IMR-90 (cell line): Measurements from ENCODE around the gene PTCD1. TPM values are rescaled to one million over a fixed set of nuclear protein-coding genes. Genes with fewer than 3 reads are reported as not detected.

Experiments used
- ATAC-seq: fragments of 200-7000 bp; cut with Tn5 transposase; 2 replicates; pipeline ENCODE4 v1.9.1; 2020; ENCODE audit warnings: low read depth, mild to moderate bottlenecking, moderate library complexity
- BruUV-seq: library from RNA; stranded (reverse); fragments of 400-500 nt; replicated peaks from 2 replicates; lab custom pipeline; 2021; lab: Mats Ljungman, UMichigan
- CTCF ChIA-PET: fragments of 300-600 bp; formaldehyde crosslinking; extraction: SDS; loops from one replicate; lab custom pipeline; 2021; ENCODE audit warnings: antibody characterized with exemption; lab: Yijun Ruan, JAX
- POLR2A ChIA-PET: fragments of 300-600 bp; sonication (Branson Sonifier 250); formaldehyde crosslinking; loops from one replicate; lab custom pipeline; 2022; ENCODE audit warnings: antibody characterized with exemption; ENCODE audit not compliant: unreplicated experiment; lab: Charles Lee
- DNase-seq: peaks from one replicate; pipeline ENCODE4 v3.0.0; 2013
- H2AFZ ChIP-seq: replicated peaks from 2 replicates; pipeline ENCODE3; 2013; ENCODE audit warnings: low read length, mild to moderate bottlenecking; ENCODE audit not compliant: poor library complexity
- H2AK5ac ChIP-seq: 2 replicates; pipeline ENCODE4 v1.6.1; 2013; ENCODE audit warnings: low read depth, low read length, inconsistent platforms
- H2AK9ac ChIP-seq: replicated peaks from 2 replicates; pipeline ENCODE3; 2013; ENCODE audit warnings: mild to moderate bottlenecking, low read depth, low read length, moderate library complexity; ENCODE audit not compliant: poor library complexity
- H2BK120ac ChIP-seq: 2 replicates; pipeline ENCODE4 v1.6.1; 2013; ENCODE audit warnings: low read depth, low read length, inconsistent platforms
- H2BK15ac ChIP-seq: 3 replicates; pipeline ENCODE4 v1.6.1; 2013; ENCODE audit warnings: low read depth, low read length, inconsistent platforms
- H2BK20ac ChIP-seq: 2 replicates; pipeline ENCODE4 v1.6.1; 2013; ENCODE audit warnings: low read depth, mild to moderate bottlenecking, inconsistent platforms, low read length, moderate library complexity
- H2BK5ac ChIP-seq: 2 replicates; pipeline ENCODE4 v1.6.1; 2013; ENCODE audit warnings: mild to moderate bottlenecking, low read depth, low read length, inconsistent platforms; ENCODE audit not compliant: poor library complexity, severe bottlenecking
- H3K14ac ChIP-seq: replicated peaks from 2 replicates; pipeline ENCODE4 v1.6.1; 2013; ENCODE audit warnings: low read depth, low read length, inconsistent platforms
- H3K18ac ChIP-seq: 2 replicates; pipeline ENCODE4 v1.6.1; 2013; ENCODE audit warnings: low read depth, low read length, control low read depth
- H3K23ac ChIP-seq: 2 replicates; pipeline ENCODE4 v1.6.1; 2013; ENCODE audit warnings: low read depth, low read length, inconsistent platforms
- H3K27ac ChIP-seq: 2 replicates; pipeline ENCODE4 v1.5.1; 2013; ENCODE audit warnings: mild to moderate bottlenecking, control low read depth, low read length; ENCODE audit not compliant: insufficient read depth
- H3K27me3 ChIP-seq: 2 replicates; pipeline ENCODE4 v1.6.1; 2013; ENCODE audit warnings: low read length; ENCODE audit not compliant: control insufficient read depth, insufficient read depth
- H3K36me3 ChIP-seq: 2 replicates; pipeline ENCODE4 v1.6.1; 2013; ENCODE audit warnings: low read length, mixed read lengths; ENCODE audit not compliant: control insufficient read depth, insufficient read depth
- H3K4ac ChIP-seq: 2 replicates; pipeline ENCODE4 v1.6.1; 2013; ENCODE audit warnings: low read depth, low read length, inconsistent platforms
- H3K4me1 ChIP-seq: 2 replicates; pipeline ENCODE4 v1.6.1; 2013; ENCODE audit warnings: low read length, mixed read lengths; ENCODE audit not compliant: control insufficient read depth, insufficient read depth
- H3K4me2 ChIP-seq: 2 replicates; pipeline ENCODE4 v1.6.1; 2013; ENCODE audit warnings: low read depth, mild to moderate bottlenecking, control low read depth, low read length, moderate library complexity
- H3K4me3 ChIP-seq: 2 replicates; pipeline ENCODE4 v1.5.1; 2013; ENCODE audit warnings: low read depth, mild to moderate bottlenecking, control low read depth, low read length, moderate library complexity; ENCODE audit not compliant: insufficient read depth
- H3K56ac ChIP-seq: 2 replicates; pipeline ENCODE4 v1.6.1; 2013; ENCODE audit warnings: low read length, inconsistent platforms; ENCODE audit not compliant: insufficient read depth; ENCODE audit errors: extremely low read depth
- H3K79me1 ChIP-seq, 2 experiments: 2 replicates each; pipeline ENCODE4 v1.6.1; 2013; ENCODE audit warnings: low read length in 2 of 2, inconsistent platforms in 1 of 2, low read depth in 1 of 2
- H3K9ac ChIP-seq: 2 replicates; pipeline ENCODE4 v1.6.1; 2013; ENCODE audit warnings: low read depth, low read length, control low read depth
- H3K9me1 ChIP-seq: 2 replicates; pipeline ENCODE4 v1.6.1; 2013; ENCODE audit warnings: low read length, inconsistent platforms; ENCODE audit not compliant: insufficient read depth
- H3K9me3 ChIP-seq: 2 replicates; pipeline ENCODE4 v1.6.1; 2013; ENCODE audit warnings: low read length; ENCODE audit not compliant: control insufficient read depth, insufficient read depth
- H4K20me1 ChIP-seq: 2 replicates; pipeline ENCODE4 v1.6.1; 2013; ENCODE audit warnings: low read length, inconsistent platforms; ENCODE audit not compliant: insufficient read depth
- H4K5ac ChIP-seq: 2 replicates; pipeline ENCODE4 v1.6.1; 2013; ENCODE audit warnings: mild to moderate bottlenecking, low read depth, low read length, control low read depth
- H4K8ac ChIP-seq, 2 experiments: 2 replicates each; pipeline ENCODE4 v1.6.1; 2013; ENCODE audit warnings: low read depth in 2 of 2, low read length in 2 of 2, control low read depth in 1 of 2, inconsistent platforms in 1 of 2
- H4K91ac ChIP-seq: 2 replicates; pipeline ENCODE4 v1.6.1; 2013; ENCODE audit warnings: low read depth, low read length, inconsistent platforms; ENCODE audit not compliant: insufficient read depth
- MXI1 ChIP-seq: IDR thresholded peaks from 2 replicates; pipeline ENCODE4 v1.6.1; 2012; ENCODE audit warnings: low read depth, mild to moderate bottlenecking, low read length, moderate library complexity, borderline replicate concordance
- RAD21 ChIP-seq: IDR thresholded peaks from 2 replicates; pipeline ENCODE4 v1.6.1; 2012; ENCODE audit warnings: low read length, improper control_type of control experiment
- USF2 ChIP-seq: fragments of 150-350 bp; IDR thresholded peaks from 2 replicates; pipeline ENCODE4 v1.6.1; 2017; ENCODE audit warnings: mild to moderate bottlenecking, antibody characterized with exemption, low read length, low read depth
- WGBS, 2 experiments: methylation state at CpG; one replicate each; pipeline versions ENCODE4 v1.1.5 to v1.1.7; 2013; ENCODE audit warnings: missing lambda C conversion rate in 2 of 2; ENCODE audit not compliant: insufficient read length in 1 of 2; ENCODE audit errors: extremely low coverage in 2 of 2; 5-methylcytosine and 5-hydroxymethylcytosine counted together
- dilution Hi-C: fragments of 300-500 bp; cut with HindIII; formaldehyde crosslinking; loops from one replicate; pipeline ENCODE4 v1.14.3; 2018; ENCODE audit warnings: low sequenced_read_pairs; ENCODE audit not compliant: unreplicated experiment
- in situ Hi-C: fragments of 300-500 bp; cut with MboI; formaldehyde crosslinking; loops from 3 replicates; pipeline ENCODE4 v1.14.3; 2019; ENCODE audit warnings: low sequenced_read_pairs, inconsistent platforms, mixed read lengths
- intact Hi-C: fragments of 100-400 bp; cut with micrococcal nuclease; formaldehyde crosslinking; loops from 2 replicates; pipeline ENCODE4 v1.10.0; 2022
- polyA plus RNA-seq, 3 experiments: library from polyadenylated mRNA; depleted of rRNA; stranded (reverse); fragments of >200 nt; gene quantifications; 2 replicates each; pipeline ENCODE4 v1.2.3, GENCODE V29; 2012; ENCODE audit warnings: low replicate concordance in 1 of 3
- total RNA-seq: library from RNA; depleted of rRNA; stranded (reverse); fragments of >200 nt; gene quantifications from 2 replicates; pipeline ENCODE4 v1.2.3, GENCODE V29; 2012

The PTCD1 gene
- total and polyA plus RNA-seq, 2 of the 4 experiments (the other 2 are of a cell fraction): 2.2 to 4.0 TPM

- ATAC-seq: 0 out of 2 replicates have a peak, but pooled peaks have one; percentile 2
- no peak overlapping the region for H2AK9ac ChIP-seq
- no peak overlapping the region for H3K4me2 ChIP-seq
- intact Hi-C loops (no loop called here), dilution Hi-C loops (no loop called here), in situ Hi-C loops (no loop called here)
- H4K91ac ChIP-seq: no peak overlapping the region
- H3K36me3 ChIP-seq: peaks cover 42% of the 10 kb centered on the region
- no peak overlapping the region for H3K23ac ChIP-seq
- peaks cover 18 to 77% of the 10 kb centered on the region in 2 experiments for H3K79me1 ChIP-seq
- no peak overlapping the region for H2BK120ac ChIP-seq
- peak; percentile 59 for DNase-seq
- no peak overlapping the region for H3K14ac ChIP-seq
- no peak overlapping the region for H2BK5ac ChIP-seq
- no peak overlapping the region for H3K56ac ChIP-seq
- H2BK20ac ChIP-seq: no peak overlapping the region
- no peak overlapping the region for H3K18ac ChIP-seq
- no peaks in the 10 kb centered on the region for H3K9me3 ChIP-seq
- peaks cover 8% of the 10 kb centered on the region; the same call in 1 of the 2 replicates for H3K4me1 ChIP-seq
- H3K4me3 ChIP-seq: no peak overlapping the region
- H4K8ac ChIP-seq: no peak overlapping the region
- no peak overlapping the region for H2BK15ac ChIP-seq
- no peak overlapping the region for H3K9ac ChIP-seq
- BruUV-seq: no TSS peak
- no peak overlapping the region for H3K27ac ChIP-seq
- CTCF ChIA-PET: no interaction called here
- peaks cover 68% of the 10 kb centered on the region for H4K20me1 ChIP-seq
- TF ChIP-seq USF2: no peak
- no peak for TF ChIP-seq RAD21
- TF ChIP-seq MXI1: peak; percentile 60; the same call in 1 of the 2 replicates
- POLR2A ChIA-PET: interaction anchor here (0.6 kb wide), 1 partner anchor 659 kb away, joined by 3 read pairs; no protein-coding TSS in a partner anchor
- peak overlapping the region; percentile 1 for H2AFZ ChIP-seq
- H3K27me3 ChIP-seq: no peaks in the 10 kb centered on the region
- peaks cover 12% of the 10 kb centered on the region for H3K9me1 ChIP-seq
- no peak overlapping the region for H3K4ac ChIP-seq
- H2AK5ac ChIP-seq: no peak overlapping the region
- H4K5ac ChIP-seq: no peak overlapping the region
- 85% methylated on average over 16 of the region's 18 CpGs; no CpG with 5 or more reads in 1 of the 2 experiments for WGBS, 2 experiments
Observed at GRCh38 chr7:99404235-99404976, 34.2 kb downstream of the PTCD1 start.
